ENCODE results near the gene GNAI3.

DNA sequence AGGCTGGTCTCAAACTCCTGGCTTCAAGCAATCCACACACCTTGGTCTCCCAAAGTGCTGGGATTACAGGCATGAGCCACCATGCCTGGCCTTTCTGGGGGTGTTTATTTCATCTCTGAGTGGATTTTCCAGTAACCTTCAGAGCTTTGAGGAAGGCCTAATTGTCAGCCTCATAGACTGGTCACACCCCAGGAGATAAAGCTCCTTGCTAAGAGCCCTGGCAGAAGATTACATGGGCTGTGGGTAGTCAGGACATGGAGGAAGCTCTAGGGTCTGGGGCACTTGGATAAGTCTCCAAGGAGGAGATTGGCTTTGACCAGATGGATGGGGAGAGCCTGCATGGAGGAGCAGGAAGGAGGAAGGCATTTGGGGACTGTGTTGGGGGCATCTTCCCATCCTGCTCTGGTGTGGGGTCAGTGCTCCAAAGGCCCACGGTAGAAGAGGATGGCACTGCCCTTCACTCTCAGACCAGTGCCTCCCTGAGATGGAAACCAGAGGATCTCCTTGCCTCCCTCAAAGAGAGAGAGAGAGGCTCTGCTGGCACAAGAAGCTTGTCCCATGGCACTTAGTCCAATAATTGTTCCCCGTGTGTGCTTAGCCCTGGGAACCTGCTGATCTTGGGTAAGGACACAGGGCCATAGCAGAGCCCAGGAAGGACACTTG lies 92.8 kb downstream of the GNAI3 start:
- TF ChIP-seq, protein P1, sequence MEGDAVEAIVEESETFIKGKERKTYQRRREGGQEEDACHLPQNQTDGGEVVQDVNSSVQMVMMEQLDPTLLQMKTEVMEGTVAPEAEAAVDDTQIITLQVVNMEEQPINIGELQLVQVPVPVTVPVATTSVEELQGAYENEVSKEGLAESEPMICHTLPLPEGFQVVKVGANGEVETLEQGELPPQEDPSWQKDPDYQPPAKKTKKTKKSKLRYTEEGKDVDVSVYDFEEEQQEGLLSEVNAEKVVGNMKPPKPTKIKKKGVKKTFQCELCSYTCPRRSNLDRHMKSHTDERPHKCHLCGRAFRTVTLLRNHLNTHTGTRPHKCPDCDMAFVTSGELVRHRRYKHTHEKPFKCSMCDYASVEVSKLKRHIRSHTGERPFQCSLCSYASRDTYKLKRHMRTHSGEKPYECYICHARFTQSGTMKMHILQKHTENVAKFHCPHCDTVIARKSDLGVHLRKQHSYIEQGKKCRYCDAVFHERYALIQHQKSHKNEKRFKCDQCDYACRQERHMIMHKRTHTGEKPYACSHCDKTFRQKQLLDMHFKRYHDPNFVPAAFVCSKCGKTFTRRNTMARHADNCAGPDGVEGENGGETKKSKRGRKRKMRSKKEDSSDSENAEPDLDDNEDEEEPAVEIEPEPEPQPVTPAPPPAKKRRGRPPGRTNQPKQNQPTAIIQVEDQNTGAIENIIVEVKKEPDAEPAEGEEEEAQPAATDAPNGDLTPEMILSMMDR (IDR thresholded peaks at IDR 0.05; ENCODE audit: borderline replicate concordance, extremely low read depth, low read length, poor library complexity, severe bottlenecking) = no peak
- no peak for TF ChIP-seq EZH2 (IDR thresholded peaks at IDR 0.05; ENCODE audit: borderline replicate concordance, low read depth, low read length, severe bottlenecking)

Data from DND-41 (cell line).